GM18867 (cell line): Measurements from ENCODE around the gene MACO1.
"Not testable (repeated sequence)": the region's sequence is repeated elsewhere in the genome, so short reads cannot be mapped to it uniquely, and the experiment has no call there.

Source experiments
- ATAC-seq: cut with Tn5 transposase; IDR thresholded peaks from one replicate; pipeline ENCODE4 v1.9.1; 2021; ENCODE audit warnings: mild to moderate bottlenecking, moderate library complexity; ENCODE audit not compliant: unreplicated experiment

The MACO1 gene

DNA sequence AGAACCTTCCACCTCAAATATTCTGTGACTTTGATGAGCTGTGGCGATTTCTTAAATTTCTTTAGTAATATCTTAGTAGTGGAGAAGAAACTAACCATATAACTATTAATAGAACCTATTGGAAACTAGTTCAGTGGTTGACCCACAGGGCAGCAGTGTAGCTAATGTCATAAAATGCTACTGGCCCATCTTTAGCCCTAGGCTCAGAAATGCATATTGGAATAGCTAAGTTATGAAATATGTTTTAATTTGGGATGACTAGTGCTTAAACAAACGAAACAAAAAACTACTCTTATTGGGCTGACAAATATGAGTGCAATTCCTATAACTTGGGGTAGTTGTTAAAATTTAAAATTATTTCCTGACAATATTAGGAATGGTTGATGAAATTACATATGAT is 20.2 kb downstream of the MACO1 start:
- ATAC-seq: no peak

DNA sequence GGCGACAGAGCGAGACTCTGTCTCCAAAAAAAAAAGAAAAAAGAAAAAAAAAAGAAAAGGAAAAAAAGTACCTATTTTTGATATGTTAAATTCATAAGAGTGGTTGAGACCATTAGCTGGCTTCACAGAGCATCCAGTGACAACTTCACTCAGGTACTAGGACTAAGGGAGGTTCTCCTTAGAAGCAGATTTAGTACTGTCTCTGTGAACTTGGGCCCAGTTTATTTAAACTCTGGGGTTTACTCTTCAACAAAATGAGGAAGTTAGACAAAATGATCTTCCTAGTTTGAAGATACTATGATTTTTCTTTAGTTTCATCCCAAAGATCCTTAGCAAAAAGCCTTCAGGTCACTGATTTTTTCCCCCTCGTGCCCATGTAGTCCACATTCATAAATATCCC is 21.2 kb downstream of the MACO1 start:
- ATAC-seq: no peak

DNA sequence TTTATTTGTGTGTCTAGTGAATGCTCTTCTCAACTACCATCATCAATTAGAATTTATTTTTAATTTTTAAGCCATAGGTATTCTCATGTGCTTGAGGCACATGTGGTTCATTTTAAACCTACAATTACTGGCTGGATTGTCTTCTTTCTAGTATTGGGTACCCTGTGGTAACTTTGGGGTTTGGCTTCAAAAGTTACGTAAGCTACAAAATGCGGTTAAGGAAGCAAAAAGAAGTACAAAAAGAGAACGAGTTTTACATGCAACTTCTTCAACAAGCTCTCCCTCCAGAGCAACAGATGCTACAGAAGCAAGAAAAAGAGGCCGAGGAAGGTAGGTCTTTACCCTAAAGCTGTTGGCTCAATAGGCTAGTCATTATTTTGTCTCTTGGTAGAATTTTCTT is 25.8 kb downstream of the MACO1 start:
- no peak for ATAC-seq

DNA sequence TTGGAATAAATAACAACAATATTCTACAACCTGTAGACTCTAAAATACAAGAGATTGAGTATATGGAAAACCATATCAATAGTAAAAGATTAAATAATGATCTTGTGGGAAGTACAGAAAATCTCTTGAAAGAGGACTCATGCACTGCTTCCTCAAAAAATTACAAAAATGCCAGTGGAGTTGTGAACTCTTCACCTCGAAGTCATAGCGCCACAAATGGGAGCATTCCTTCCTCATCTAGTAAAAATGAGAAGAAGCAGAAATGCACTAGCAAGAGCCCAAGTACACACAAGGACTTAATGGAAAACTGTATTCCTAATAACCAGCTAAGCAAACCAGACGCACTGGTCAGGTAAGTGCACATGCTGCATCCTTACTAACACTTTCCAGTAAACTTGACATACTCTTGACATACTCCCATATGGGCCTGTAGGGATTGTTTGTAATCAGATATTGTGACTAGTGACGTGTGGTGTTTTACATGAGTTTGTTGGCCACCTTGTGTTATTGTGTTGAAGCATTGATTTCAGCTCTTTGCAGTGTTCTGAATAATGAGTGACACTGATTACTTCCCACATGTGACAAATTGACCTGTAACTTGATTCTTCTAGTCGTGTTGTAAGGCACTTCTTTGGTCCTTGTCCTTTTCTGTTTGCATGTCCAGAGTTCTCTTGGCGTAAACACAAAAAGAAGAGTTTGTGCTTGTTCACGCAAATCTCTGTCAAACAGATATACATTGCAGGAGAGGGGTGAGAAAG is 28.0 kb downstream of the MACO1 start:
- ATAC-seq: no peak

DNA sequence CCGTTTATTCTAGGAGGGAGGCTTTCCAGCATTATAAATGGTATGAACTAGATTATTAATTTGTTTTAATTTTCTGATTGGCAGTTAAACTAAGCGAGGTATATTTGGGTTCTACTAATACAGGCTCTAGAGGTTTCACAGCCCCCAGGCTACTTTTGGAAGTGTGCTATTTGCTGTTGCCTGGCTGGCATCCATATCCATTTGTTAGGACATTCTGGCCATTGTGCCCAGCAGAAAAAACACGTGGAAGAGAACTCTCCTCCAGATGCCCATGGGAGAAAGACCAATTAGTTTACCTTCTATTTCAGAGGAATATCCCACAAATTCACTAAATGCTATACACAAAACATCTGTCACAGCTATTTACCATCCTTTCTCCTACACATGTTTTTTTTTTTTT is 29.3 kb downstream of the MACO1 start:
- ATAC-seq: no peak

DNA sequence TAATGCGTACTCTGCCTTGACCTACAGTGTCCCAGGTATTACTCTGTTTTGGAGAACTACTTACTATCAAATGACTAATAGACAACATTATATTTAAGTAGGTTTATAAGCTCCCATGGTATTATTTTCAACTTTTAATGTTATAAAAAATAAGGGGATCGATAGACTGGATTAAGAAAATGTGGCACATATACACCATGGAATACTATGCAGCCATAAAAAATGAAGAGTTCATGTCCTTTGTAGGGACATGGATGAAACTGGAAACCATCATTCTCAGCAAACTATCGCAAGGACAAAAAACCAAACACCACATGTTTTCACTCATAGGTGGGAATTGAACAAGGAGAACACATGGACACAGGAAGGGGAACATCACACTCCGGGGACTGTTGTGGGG is 30.1 kb downstream of the MACO1 start:
- not testable (repeated sequence) for ATAC-seq

DNA sequence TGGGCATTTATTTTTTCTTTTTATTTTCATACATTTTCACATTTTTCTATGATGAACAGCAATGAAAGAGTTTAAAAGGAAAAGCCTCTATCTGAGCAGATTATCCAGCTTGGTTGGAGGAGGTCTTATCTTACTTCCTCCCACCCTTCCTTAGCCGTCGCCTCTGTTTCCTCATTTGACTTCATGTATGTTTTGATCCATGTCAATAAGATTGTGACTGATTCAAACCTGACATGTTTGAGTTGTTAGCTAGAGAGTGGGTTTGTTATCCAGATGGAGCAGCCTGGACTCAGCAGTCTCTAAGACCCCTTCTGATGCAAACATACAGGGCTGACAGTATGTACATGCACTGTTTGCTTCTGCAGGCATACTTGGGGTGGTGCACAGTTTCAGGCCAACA is 31.2 kb downstream of the MACO1 start:
- ATAC-seq: no peak

DNA sequence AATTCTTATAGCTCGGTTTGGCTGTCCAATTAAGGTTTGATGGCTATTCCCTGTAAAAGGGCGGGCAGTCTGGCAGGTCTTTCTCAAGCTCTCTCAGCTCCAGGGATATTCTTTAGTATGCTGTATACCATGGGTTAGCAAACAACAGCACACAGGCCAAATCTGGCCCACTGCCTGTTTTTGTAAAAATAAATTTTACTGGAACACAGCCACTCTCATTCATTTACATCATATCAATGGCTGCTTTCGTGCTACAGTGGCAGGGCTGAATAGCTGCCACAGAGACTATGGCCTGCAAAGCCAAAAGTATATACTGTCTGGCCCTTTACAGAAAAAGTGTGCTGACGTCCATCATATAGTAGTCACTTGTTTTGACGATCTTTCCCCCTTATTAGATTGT is 32.0 kb downstream of the MACO1 start:
- ATAC-seq: no peak

DNA sequence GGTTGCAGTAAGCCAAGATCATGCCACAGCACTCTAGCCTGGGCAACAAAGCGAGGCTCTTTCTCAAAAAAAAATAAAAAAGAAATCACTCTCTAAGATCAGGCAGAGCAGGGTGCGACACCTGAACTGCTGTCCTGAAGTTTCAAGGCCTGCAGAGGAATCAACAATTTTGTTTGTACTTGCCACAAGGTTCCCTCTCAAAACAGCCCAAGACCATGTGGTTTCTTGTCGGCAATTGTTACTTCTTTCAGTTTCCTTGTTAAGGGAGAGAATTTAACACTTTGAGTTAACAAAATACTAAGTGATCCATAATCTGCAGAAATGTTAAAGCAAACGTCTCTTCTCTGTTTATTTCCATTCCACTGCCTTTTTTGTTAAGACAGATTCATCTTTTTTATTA is 36.5 kb downstream of the MACO1 start:
- no peak for ATAC-seq

DNA sequence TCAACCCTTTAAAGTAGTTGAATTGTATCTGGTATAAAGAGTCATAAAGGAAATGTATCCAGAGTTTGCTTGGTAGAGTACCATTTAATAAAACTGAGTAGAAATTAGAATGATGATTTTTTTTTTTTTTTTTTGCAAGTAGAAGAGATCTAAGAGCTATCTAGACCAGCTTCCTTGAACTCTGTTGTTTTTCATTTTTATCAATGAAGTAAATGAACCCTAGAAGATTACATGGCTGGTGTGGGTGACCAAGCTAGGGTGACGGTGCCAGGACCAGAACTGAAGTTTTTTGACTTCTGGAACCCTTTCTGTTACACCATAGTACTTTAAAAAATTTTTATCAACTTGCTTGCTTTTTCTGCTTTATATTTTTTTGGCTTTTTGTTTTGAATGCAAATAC is 36.9 kb downstream of the MACO1 start:
- no peak for ATAC-seq

DNA sequence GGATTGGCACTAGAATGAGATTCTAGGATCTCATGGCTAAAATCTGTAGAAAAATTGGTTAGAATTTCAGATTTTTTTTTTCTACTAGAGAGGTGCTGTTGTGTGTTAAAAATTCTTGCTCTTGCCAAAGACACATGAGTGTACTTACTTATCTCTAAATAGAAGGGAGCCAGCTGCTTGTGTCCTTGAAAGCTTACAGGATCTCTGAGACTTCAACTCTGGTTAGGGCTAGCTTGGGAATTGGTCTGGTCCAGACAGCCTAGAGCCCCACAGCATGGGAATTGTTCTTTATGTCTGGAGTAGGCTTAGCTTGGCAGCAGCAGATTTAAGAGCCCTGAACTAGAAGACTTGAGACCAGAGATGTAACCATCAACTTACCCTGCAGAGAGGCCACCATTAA is 37.3 kb downstream of the MACO1 start:
- ATAC-seq: no peak

DNA sequence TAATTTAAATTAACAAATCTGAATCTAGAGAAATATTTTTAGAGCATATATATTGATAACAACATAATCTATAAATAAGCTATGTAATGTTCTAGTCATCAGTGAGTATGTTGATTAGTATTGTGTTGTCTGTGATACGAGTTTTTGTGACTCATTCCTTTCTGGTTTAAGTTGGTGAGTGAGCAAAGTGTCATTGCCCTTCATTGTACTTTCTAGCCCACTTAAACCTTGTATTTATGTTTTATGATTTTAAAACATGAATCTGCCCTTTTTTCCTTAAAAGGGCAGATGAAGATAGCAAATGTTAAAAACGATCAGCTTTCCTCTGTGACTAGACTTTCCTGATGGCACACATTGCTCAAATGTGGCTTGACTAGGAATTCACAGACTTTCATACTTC is 38.5 kb downstream of the MACO1 start:
- ATAC-seq: no peak

DNA sequence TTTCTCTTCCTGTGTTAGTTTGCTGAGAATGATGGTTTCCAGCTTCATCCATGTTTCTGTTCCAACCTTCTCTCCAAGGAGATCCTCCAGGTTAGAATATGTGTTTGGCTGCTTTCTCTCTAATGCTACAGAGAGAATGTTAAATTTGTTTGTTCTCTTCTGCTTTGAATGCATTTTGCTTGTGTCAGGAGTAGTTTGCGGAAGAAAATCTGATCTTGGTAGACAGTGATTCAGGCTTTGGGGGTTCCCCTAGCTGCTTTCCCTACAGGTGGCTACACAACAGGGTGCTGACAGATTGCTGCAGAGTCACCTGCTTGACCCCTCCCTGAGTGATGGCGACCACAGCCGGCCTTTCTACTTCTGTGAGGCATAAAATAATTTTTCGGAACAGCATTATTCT is 41.8 kb downstream of the MACO1 start:
- ATAC-seq: no peak

DNA sequence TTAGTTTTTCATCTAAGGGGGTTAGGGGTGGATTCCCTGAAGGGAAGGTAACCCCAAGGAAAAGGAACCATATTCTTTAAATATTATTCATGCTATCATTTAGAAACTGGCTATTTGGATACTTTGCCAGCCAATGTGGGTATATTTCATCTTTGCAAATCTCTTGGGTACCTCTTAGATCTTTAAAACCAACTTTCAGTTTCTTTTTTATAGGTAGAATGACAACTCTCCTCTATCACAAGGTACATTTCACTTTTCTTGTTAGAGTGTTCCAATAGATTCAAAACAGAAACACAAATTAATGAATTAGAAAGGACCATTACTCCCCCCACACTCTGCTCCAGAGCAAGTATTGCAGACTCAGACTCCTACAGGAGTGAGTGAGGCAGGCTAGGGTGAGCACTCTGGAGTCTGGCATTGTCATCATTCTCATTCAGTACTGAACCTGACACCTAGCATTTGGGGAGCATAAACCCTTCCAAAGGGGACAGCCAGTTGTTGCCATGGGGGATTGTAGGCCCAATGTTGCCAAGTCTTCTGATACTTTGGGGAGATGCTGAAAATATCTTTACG is 43.0 kb downstream of the MACO1 start:
- no peak for ATAC-seq

DNA sequence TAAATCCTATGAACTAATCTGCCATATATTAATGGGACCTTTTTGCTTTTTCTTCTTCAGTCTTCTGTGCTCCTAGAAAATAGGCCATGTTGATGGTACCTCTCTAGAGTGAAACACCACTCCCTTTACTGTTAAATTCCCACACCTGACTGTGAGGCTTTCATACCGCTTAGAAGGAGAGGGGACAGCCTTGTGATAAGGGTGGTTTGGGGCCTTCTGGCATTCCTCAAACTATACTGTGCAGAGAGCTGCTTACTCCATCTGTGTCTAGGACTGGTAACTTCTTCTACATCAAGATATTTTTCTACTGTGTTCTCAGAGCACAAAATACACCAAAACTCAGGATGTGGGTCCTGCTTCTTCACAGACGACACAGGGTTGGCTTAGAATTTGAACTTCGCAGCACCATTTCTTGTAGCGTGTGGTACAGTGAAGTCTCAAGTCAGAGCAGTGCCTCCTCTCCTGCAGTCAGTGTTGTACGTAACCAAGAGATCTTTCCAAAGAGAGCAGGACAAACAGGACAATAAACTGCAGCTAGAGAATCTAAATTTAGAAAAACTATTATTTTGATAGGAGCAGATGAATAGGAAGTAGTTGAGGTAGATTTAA is 43.8 kb downstream of the MACO1 start:
- ATAC-seq: no peak

DNA sequence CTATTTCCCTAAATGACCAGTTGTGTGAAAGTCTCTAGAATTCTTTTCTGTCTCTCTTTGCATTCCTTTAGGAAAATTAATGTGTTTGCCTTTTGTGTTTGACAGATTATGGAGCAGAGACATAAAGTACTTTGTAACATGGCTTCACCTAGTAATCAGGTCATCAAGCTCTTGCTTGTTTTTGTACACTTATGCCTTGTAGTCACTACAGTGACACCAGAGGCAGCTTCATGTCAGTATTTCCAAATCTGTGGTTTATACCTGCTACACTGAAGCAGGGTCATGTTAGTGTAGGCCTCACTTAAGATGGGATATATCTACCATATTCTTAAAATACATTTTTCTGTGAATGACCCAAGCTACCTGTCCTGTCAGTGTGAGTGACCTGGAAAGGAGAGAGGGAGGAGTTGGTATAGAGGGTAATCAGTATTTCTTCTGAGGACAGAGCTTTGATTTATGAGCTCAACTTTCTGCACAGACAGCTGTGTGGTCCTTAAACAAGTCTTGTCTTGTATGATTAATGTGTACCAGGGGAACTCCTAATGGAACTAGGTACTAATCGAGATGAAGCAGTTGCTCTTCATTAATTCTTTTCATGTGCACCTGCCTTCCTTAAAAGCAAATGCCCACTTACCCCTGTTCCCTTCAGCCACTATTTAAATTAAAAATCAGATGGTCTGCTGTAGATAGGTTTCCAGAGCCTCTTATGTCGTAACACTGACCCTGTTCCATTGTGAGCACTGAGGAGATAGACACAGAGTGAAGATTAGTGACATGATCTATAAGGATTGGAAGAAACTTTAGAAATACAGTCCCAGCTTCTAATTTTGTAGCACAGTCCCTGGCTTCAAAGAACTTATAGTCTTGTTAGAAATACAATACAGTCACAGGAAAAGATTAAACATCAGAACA is 45.7 kb downstream of the MACO1 start:
- no peak for ATAC-seq

DNA sequence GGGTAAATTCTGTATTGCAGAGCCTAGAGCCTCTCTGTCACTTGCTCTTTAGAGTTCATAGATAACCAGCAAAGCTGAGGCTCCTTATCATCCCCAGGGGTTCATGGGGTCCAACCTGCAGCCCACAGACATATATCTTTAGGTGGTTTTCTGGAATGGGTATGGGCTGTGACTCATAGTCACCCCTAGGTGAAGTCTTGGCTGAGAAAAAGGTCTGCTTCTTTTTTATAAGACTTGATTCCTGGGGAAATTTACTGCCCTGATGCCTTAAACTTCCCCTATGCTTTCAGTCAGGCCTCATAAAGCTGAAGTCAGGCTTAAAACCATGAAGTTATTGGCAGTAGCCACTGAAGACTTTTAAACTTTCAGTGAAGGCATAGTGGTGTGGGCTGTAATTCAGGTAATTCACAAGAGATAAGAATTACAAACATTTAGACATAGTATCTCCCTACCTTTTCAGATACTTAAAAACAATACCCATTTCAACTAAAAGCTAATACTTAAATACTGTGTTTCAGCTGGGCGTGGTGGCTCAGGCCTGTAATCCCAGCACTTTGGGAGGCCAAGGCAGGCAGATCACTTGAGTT is 46.8 kb downstream of the MACO1 start:
- no peak for ATAC-seq

DNA sequence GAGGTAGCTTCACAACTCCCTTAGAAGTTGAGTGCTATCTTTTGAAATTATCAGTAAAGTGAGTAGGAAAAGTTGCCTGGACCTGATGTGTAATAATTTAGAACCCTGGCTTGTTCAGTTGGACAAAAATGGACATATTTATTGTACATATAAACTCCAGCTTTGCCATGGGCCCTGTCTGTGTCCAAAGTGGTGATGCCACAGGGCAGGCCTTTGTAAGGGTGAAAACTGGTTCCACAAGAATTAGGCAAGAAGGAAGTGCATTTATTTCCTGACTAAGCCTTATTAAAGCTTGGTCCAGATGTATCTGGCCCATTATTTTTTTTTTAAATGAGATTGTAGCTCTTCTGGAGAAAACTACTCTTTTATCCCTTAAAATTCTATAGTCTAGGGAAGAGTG is 47.9 kb downstream of the MACO1 start:
- no peak for ATAC-seq

DNA sequence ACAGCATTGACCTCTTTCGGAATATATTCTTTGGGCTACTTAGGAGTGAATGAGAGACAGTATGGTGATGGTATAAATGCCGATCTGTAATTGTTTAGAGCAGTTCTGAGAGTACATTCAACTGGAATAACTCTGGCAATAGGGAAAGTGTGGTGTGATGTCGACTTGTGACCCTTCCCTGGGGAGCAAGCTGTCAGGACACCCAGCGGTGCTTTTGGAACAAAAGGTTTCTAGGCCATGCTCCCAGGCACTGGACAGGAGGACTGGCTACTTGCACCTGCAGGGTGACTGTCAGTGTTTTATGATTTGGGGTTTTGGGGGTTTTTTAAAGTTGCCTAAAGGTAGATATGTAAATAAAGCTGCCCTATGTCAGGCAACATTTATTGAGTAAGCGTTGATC is 50.9 kb downstream of the MACO1 start:
- ATAC-seq: no peak

DNA sequence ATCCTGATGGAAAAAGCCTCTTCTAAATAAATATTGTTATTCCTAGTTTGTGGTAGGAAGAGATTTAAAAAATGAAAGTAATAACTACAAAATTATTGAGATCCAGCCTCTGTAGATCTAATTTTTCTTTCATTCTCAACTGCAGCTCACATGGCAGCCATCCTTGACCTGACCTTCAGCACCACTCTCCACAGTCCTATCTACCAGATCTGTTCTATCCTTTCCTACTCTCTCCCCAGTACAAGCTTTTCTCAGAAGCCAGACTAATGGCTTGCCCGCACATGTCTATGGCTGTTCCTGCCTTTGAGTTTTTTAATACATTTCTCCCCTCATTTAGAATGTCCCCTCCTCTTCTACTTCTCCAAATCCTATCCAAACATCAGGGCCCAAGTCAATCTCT is 51.5 kb downstream of the MACO1 start:
- no peak for ATAC-seq

DNA sequence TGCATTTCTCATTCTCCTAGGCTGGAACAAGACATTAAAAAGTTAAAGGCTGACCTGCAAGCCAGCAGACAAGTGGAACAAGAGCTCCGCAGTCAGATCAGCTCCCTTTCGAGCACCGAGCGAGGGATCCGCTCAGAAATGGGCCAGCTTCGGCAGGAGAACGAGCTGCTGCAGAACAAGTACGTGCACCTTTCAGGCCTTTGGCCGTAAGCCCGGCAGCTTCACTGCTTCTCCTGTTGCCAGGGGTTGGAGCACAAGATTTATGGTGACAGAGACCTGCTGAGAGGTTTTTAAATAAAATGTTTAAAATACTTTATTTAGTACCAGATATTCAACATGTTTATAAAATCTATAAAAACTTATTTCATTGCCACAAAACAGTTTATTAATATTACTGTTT is 53.4 kb downstream of the MACO1 start:
- ATAC-seq: no peak
